GM19328 (cell line): ENCODE data around the gene ATAD2B.
"Not testable (repeated sequence)": the region's sequence is repeated elsewhere in the genome, so short reads cannot be mapped to it uniquely, and the experiment has no call there.

Experiments
- ATAC-seq: cut with Tn5 transposase; IDR thresholded peaks from one replicate; pipeline ENCODE4 v1.9.1; 2021; ENCODE audit warnings: mild to moderate bottlenecking, moderate library complexity; ENCODE audit not compliant: unreplicated experiment

The ATAD2B gene

DNA sequence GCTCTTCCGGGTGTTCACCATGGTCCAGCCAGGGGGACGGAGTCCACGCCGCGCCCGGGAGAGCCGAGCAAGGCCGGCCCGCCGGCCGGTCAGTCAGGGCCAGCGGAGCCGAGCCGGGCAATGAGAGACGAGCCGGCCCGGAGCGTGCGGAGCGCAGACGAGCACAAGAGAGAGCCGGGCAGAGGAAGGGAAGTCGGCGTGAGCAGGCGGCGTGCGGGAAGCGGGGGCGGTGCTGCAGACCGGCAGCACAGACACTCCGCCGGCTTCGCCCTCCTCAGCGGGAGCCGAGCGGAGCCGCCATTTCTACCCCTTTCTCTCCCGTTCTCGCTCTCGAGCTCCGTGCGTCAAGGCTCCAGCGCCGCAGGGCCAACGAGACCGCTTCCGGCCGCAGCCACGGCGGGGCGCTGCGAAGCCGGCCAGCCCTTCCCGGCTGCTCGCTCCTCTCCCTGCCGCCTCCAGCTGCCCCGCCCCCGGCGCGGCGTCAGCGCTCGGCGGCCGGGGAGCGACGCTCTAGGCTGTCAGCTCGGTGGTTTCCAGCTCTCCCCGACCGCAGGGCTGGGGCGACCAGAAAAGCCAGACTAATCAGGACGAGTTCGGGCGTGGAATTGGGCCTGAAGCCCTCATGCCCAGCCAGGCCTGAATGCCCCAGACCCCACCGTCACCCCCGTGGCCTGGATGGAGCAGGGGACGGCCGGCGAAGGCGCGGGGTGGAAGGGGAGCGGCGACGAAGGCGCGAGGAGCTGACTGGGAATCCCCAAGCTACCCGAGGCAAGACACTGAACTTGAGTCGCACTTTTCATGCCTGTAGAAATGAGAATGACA, at the start of gene ATAD2B:
Gene ATAD2B, minus strand, starts transcription at position 374 of the 822 bp plus-strand sequence. Its CDS starts 353 bp downstream, at position 21.
- ATAC-seq: peak; percentile 74

DNA sequence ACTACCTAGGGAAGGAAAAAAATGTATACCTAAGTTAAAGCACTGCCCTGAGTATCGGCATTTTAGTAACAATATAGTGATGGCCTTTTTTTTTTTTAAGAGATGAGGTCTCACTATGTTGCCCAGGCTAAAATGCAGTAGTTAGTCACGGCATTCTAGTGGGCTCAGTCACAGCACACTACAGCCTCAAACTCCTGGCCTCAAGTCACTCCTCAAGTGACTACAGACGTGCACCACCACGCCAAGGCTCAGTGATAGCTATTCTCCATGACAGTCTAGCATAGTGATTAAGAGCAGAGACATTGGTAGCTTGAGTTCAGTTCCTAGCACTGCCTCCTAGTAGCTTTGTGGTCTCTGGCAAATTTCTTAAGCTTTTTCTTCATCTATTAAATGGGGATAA, 40.9 kb upstream of the ATAD2B start:
- ATAC-seq: no peak

DNA sequence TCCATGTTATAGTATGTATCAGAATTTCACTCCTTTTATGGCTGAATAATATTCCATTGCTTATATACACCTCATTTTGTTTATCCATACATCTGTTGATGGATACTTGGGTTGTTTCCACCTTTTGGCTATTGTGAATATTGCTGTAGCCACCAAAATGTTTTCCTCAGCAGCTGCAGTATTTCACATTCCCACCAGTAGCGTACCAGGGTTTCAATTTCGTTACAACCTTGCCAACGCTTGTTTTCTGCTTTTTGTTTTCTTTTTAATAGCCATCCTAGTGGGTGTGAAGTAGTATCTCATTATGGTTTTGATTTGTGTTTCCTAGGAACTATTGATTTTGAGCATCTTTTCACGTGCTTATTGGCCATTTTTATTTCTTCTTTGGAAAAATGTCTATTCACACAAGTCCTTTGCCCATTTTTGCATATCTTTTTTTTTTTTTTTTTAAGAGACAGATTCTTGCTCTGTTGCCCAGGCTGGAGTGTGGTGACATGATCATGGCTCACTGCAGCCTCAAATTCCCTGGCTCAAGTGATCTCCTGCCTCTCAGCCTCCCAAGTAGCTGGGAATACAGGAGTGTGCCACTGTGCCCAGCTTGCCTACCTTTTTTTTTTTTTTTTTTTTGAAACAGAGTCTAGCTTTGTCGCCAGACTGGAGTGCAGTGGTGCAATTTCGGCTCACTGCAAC, 27.5 kb upstream of the ATAD2B start:
- no peak for ATAC-seq

DNA sequence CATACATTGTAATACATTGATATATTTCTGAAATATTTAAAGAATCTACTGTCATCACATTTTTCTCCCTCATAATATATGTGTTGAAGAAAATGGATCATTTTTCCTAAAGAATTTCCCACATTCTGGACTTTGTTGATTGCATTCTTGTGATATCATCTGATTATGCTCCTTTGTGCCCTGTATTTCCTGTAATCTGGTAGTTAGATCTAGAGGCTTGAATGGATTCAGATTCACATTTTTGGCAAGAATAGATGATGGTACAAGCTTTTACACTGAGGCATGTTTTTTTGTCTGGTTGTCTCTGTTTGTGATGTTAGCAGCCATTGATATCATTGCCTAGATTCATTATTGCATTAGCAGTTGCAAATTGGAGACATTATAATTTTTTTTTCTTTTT, 26.7 kb upstream of the ATAD2B start:
- ATAC-seq: no peak

DNA sequence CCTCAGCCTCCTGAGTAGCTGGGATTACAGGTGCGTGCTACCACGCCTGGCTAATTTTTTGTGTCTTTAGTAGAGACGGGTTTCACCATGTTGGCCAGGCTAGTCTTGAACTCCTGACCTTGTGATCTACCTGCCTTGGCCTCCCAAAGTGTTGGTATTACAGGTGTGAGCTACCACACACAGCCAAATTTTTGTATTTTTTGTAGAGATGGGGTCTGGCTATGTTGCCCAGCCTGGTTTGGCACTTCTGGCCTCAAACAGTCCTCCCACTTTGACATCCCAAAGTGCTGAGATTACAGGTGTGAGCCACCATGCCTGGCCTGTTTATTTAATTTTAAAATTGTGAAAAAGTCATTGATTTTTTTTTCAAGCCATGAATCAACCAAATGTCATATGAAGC, 25.6 kb upstream of the ATAD2B start:
- not testable (repeated sequence) for ATAC-seq

DNA sequence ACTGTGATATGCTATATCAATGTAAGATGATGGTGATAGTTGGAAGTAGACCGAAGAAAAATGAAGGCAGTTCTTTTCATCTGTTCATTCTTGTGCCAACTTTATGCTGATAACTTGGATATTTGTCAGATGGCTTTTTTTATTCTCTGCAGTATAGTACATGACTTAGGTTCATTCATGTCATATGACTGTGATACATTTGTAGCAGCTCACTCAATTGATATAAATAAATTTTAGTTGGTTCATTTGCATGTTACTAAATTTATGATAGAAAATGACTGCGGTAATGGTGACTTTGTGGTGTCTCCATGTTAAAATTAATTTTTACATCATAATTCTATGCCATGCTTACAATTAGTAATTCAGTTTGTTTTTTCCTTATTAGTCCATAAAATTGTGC, 20.4 kb upstream of the ATAD2B start:
- ATAC-seq: no peak

DNA sequence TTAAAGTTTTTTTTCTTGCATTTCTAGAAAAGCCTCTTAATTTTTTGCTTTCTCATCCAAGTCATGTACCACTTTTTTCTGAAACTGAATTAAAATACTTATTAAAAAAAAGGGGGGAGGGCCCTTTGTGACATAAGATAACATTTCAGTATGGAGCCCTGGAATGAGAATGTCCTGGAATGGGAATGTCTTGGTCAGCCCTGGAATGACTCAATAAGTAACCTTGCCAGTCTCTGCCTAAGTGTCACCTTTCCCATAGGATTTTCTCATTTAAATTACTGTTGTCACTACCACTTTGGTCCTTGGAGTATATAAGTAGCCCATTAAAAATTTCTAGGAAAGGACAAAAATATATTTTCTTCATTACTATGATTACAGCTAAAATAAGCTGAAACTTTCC, 18.1 kb upstream of the ATAD2B start:
- ATAC-seq: no peak

DNA sequence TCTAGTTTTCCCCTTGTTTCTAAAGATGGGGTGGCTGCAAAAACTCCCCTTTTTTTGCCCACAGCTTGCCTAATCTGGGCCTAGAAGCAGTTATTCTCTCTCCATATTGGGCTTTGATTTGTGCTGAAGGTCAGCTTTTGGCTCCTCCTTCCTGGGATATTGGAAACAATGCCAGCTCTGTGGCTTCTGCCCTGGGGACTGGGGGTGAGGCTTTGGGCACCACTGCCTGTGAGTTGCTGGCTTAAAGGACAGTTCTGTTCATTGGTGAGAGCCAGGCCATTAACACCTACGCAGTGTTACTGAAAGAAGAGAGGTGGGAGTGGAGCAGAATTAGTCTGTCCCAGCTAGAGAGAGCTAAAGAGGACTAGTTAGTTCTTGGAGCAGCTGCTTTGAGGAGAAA, 17.6 kb upstream of the ATAD2B start:
- no peak for ATAC-seq

DNA sequence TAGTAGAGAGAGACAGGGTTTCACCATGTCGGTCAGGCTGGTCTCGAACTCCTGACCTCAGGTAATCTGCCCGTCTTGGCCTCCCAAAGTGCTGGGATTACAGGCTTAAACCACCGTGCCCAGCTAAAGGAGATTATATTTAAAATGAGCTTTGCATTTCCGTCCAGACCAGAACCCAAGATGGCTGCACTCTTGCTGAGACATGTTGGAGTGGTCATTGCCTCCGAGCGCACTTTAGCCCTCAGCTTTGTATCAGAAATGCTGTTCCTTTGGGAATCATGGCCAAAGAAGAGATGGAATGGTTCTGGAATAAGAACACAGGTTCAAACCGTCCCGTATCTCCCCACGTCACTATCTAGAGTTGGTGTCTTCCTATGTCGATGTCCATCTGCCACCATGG, 16.7 kb upstream of the ATAD2B start:
- no peak for ATAC-seq

DNA sequence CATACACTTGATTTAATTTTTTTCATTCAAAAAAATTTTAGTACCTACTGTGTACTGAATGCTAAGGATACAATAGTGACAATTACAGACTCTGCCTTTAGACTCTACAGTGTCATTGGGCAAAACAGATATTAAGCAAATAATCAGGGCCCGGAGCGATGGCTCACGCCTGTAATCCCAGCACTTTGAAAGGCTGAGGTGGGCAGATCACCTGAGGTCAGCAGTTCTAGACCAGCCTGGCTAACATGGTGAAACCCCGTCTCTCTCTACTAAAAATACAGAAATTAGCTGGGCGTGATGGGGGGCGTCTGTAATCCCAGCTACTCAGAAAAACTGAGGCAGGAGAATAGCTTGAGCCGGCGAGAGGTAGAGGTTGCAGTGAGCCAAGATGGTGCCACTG, 14.7 kb upstream of the ATAD2B start:
- ATAC-seq: no peak

DNA sequence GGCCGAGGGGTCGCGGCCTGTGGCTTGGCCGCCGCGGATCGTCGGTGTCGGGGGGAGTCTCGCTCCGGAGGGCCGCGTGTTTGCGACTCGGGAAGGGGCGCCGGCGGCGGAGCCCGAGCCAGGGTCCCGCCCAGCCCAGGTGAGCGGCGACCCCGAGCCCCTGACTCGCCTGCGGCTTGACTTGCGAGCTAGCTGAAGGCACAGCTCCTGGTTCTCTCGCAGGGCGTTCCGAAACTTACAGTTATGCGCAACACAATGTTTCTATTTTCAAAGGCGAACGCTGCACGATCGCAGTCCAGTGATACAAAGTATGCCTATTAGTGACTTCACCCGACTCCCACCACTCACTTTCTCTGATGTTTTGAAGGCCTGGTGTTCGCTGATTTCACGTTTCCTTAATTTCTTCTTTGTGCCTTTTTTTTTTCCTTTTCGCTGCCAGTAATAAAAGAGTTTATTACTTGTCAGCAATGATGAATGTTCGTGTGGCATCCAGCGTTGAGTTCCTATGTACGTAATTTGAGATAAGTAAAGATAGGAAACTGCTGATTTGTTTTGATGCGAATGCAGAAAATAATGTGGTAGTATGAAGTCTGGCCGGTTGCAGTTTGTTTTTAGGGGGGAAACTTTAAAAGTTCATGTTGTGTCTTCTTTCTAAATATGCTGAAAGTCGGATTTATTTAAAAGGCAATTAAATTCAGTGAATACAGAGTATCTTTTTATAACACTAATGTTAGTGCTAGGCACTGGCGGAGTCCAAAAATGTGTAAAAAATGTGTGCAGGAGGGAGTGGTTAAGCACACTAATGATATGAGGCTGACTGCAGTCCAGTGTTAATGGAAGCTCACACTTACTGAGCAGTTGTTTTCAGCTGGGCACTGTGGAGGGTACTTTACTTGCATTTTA, 14.0 kb upstream of the ATAD2B start:
- peak; percentile 52 for ATAC-seq

DNA sequence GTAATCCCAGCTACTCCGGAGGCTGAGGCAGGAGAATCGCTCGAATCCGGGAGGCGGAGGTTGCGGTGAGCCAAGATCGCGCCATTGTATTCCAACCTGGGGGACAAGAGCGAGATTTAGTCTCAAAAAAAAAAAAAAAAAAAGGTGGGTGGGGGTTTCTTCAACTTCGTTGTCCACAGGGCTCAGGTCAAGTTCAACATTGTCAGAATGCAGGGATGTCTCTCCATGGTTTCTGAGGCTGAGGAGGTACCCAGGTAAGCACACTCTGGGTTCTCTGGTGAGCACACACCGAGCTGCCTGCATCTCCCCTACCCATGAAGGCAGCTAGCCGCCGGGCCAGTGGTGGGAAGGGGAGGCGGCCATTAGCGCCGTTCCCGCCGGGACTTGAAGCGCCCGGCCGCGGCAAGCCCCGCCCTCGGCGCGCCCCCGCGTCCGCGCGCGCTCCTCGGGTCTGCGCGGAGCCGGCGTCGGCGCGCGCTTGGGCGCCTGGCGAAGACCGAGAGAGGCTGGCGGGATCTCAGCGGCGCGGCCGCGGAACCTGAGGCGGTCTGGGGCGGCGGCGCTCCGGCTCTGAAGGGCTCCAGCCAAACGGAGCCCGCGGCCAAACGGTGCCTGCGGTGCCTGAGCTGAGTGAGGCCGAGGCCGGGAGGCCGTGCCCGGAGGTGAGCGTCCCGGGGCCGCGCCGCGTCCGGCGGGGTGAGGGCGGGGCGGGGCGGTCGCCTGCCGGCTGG, 13.2 kb upstream of the ATAD2B start, which contains the start of gene UBXN2A:
Gene UBXN2A, plus strand, starts transcription at position 477 of the 731 bp plus-strand sequence. CDS start 17,852 bp downstream, outside the sequence.
- ATAC-seq: peak; percentile 65

DNA sequence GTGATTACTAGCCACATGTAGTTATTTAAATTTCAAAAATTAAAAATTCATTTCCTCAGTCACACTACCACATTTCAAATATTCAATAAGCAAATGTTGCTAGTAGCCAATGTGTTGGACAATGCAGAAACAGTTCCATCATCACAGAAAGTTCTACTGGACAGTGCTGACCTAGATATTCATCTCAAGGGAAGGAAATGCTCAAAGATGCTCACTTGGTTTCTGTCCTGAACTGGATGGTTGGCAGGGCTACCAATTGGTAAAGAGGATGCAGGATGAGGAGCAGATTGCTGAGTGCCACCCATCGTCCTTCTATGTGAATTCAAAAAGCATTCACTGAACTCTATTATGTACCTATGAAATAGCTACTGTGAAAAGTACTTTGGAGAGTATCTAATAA, 7.3 kb upstream of the ATAD2B start:
- ATAC-seq: no peak

DNA sequence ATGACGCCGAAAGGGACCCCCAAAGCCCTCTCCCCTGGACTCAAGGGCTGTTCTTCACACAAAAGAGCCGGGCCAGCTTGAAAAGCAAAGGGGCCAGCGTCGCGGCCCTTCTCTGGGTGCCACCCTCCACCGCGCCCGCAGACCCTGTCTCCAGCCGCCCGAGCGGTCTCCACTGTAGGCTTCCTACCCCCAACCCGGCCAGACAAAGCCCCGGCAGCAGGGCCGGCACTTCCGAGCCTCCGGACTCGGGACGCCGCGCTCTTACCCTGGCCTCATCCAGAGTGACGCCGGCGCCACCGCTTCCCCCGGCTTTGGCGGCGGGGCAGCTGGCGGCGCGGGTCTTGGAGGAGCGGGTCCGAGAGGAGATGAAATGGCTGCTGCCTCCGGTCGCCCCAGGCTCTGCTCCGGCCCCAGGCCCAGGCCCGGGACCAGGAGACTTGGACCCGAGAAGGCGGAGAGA, 603 bp downstream of the ATAD2B start:
- peak; percentile 27 for ATAC-seq

DNA sequence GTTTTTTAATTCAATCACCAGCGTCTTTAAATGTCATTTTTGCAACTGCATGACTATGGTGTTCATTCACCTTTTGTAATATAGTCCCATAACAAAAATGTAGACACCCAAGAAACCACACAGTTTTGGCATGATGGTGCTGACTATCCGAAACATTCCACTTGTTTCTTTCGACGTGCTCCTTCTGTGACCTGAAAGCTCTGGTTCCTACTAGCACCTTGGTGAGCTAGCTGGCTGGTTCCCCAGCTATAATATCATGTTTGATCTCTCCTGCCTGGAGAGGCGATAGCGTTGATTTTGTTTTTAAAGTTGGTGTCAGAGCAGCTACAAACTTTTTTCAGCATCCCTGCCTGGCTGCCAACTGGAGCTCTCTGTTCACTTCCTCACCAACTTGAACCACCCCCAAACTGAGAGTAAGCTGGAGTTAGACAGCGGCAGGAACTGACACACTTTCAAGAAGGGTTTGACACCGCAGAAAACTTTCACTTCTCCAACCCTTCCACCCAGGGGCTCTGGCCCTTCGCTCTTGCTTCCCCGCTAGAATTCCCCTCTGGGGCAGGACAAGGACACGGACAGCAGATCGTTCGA, 1.1 kb downstream of the ATAD2B start:
- peak; percentile 50 for ATAC-seq

DNA sequence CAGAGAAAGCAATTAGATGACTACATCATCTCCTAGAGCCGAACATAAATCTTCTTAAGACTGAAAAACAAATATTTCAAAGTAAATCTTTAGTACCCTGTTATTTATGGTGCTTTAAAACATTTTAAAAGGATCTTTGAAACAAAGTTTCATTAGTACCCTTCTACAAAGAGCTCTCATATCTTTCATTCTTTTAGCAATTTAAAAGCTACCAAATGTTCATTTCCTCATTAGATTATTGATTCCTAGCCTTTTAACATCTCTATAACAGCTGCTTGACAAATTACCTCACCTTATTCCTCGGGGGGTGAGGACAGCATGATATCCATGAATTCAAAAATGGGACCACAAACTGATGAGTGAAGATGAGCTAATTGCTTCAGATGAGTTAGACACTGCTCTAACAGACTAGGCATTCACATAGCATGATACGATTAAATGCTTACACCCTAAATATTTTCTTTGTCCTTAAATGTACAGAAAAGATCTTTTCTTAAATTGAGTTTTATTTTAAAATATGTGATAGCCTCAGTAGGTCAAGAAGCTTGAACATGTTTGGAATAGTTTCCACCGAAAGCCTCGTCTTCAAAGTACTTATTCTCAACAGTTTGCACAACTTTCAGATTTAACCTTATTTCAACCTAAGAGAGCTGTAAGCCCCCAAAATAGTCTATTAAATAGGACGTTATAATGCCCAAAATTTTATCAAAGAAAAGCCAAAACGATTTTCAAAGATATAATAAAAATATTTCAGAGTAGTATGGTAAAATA, 2.1 kb downstream of the ATAD2B start:
- ATAC-seq: no peak

DNA sequence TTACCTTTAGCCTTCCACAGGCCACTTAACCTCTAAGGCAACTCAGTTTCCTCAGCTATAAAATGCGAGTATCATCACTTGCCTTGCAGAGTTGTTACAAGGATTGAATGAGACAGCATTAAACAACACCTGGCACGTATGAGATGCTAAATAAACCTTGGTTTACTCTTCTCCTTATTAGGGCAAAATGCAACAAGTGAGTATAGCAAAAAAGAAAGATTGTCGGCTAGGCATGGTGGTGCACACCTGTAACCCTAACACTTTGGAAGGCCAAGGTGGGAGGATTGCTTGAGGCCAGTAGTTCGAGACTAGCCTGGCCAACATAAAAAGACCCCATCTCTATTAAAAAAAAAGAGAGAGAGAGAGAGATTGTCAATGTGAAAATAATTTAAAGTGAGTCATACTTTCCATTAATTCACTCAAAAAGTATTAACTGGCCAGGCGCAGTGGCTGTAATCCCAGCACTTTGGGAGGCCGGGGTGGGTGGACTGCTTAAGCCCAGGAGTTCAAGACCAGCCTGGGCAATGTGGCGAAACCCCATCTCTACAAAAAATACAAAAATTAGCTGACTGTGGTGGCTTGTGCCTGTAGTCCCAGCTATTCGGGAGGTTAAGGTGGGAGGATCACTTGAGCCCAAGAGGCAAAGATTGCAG, 8.0 kb downstream of the ATAD2B start:
- ATAC-seq: no peak

DNA sequence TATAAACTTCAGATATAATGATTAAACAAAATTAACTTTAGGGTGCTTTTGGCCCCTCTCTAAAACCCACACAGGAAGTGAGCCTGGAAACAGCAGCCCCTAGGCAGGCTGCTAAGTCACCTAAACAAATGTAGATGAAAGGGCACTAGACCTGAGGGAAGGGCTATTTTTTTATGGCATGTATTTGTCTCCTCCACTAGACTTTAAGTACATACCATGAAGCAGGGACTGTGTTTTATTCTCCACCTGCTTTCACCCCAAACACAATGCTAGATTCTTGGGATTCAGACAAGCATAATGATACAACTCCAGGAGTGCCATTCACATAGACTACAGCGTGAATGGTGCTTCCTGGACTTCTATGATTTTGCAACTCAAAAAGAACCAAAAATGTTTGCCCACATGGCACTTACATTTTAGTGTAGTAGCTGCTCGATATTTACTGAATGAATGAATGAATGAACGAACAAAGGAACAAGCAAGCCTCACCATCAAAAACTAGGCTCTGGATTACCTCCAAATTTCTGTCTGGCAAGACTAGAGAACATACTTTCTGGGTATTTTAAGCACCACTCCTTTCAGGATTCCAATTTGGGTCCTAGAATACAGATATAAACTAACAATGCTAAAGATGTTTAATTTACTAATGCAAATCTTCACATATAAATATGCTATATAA, 10.1 kb downstream of the ATAD2B start:
- ATAC-seq: no peak
